Fibroblast of lung (primary cell): ENCODE measurements around the gene ZEB2. TPM values are rescaled to one million over a fixed set of nuclear protein-coding genes. Genes with fewer than 3 reads are reported as not detected.
"Not testable (repeated sequence)": the region's sequence is repeated elsewhere in the genome, so short reads cannot be mapped to it uniquely, and the experiment has no call there.

Experiments used
- DNase-seq, 2 donors: peaks; one replicate each; pipeline versions ENCODE4 v3.0.0 to v3.0.0-alpha.2; 2010; ENCODE audit warnings: low read depth in 2 of 2
- H2AFZ ChIP-seq: 2 replicates; pipeline ENCODE4 v1.5.1; 2012; ENCODE audit warnings: low read length, control low read depth, inconsistent platforms
- H3K27ac ChIP-seq: 2 replicates; pipeline ENCODE4 v1.5.1; 2011; ENCODE audit warnings: low read length, control low read depth; ENCODE audit not compliant: insufficient read depth
- H3K27me3 ChIP-seq: 2 replicates; pipeline ENCODE4 v1.5.1; 2011; ENCODE audit warnings: mild to moderate bottlenecking, low read length; ENCODE audit not compliant: control insufficient read depth, insufficient read depth
- H3K36me3 ChIP-seq: 2 replicates; pipeline ENCODE4 v1.5.1; 2011; ENCODE audit warnings: low read length; ENCODE audit not compliant: control insufficient read depth, insufficient read depth
- H3K4me1 ChIP-seq: 2 replicates; pipeline ENCODE4 v1.5.1; 2011; ENCODE audit warnings: low read length; ENCODE audit not compliant: control insufficient read depth, insufficient read depth; ENCODE audit errors: extremely low read depth
- H3K4me2 ChIP-seq: 2 replicates; pipeline ENCODE4 v1.5.1; 2011; ENCODE audit warnings: low read length, control low read depth; ENCODE audit not compliant: insufficient read depth; ENCODE audit errors: extremely low read depth
- H3K4me3 ChIP-seq, 4 experiments: fragments of 200-600 bp in 1 of 4; sonication (generic) in 1 of 4; replicated peaks in 1 of 4; 2 replicates each; pipeline ENCODE4 v1.5.1; 2011 to 2016; ENCODE audit warnings: low read length in 4 of 4, low read depth in 3 of 4, mild to moderate bottlenecking in 3 of 4, control low read depth in 2 of 4, inconsistent platforms in 1 of 4, mixed read lengths in 1 of 4; ENCODE audit not compliant: insufficient read depth in 1 of 4; ENCODE audit errors: control extremely low read depth in 1 of 4
- H3K79me2 ChIP-seq: 2 replicates; pipeline ENCODE4 v1.5.1; 2012; ENCODE audit warnings: mild to moderate bottlenecking, low read length, inconsistent platforms; ENCODE audit not compliant: control insufficient read depth, insufficient read depth
- H3K9ac ChIP-seq: 2 replicates; pipeline ENCODE4 v1.5.1; 2011; ENCODE audit warnings: mild to moderate bottlenecking, low read length, control low read depth; ENCODE audit not compliant: insufficient read depth
- H3K9me3 ChIP-seq: 2 replicates; pipeline ENCODE4 v1.5.1; 2012; ENCODE audit warnings: low read depth, low read length; ENCODE audit not compliant: control insufficient read depth, insufficient read depth
- H4K20me1 ChIP-seq: 2 replicates; pipeline ENCODE4 v1.5.1; 2011; ENCODE audit warnings: low read length; ENCODE audit not compliant: control insufficient read depth, insufficient read depth; ENCODE audit errors: extremely low read depth
- CTCF ChIP-seq, 2 donors: IDR thresholded peaks in 1 of 2; conservative IDR thresholded peaks in 1 of 2; 1 replicate in 1 of 2; 2 replicates in 1 of 2; pipeline ENCODE4 v1.5.1; 2011 to 2012; ENCODE audit warnings: low read length in 2 of 2, control low read depth in 1 of 2, inconsistent platforms in 1 of 2, low read depth in 1 of 2, mild to moderate bottlenecking in 1 of 2
- EZH2 ChIP-seq: IDR thresholded peaks from 2 replicates; pipeline ENCODE4 v1.5.1; 2012; ENCODE audit warnings: low read length, control low read depth, mild to moderate bottlenecking; ENCODE audit errors: missing control alignments
- polyA plus RNA-seq, 2 donors: library from polyadenylated mRNA; depleted of rRNA in 1 of 2; stranded (reverse) in 1 of 2; unstranded in 1 of 2; fragments of >200 nt; gene quantifications; 2 replicates each; pipeline ENCODE4 v1.2.1, GENCODE V29; 2011 to 2012; ENCODE audit warnings: missing spikeins in 1 of 2
- total RNA-seq: library from RNA; depleted of rRNA; stranded (reverse); fragments of >200 nt; gene quantifications from 2 replicates; pipeline ENCODE4 v1.2.1, GENCODE V29; 2014

ZEB2 gene
- total and polyA plus RNA-seq, 2 donors (not counting 1 experiment from before 2014, with no cell fraction given) = 91.0 to 130 TPM

GRCh38 chr2:144366825-144367429, 153.0 kb downstream of the ZEB2 start:
- Histone ChIP-seq H3K79me2 (no peaks in the 10 kb centered on the region), H3K27me3 (no peaks in the 10 kb centered on the region), H3K27ac (no peak overlapping the region), H2AFZ (no peak overlapping the region), H3K4me1 (peaks cover 5% of the 10 kb centered on the region), H3K4me2 (no peak overlapping the region), H3K9me3 (no peaks in the 10 kb centered on the region), H3K9ac (no peak overlapping the region), H4K20me1 (no peaks in the 10 kb centered on the region), H3K36me3 (no peaks in the 10 kb centered on the region), H3K4me3 (no peak overlapping the region)
- no peak for TF ChIP-seq EZH2
- no peak for TF ChIP-seq CTCF (conservative IDR thresholded peaks at IDR 0.05 in 1 of 2, IDR thresholded peaks at IDR 0.05 in 1 of 2; ENCODE audit: low read depth in 1 of 2, low read length in 2 of 2)
- DNase-seq = no peak

- Histone ChIP-seq H3K9ac (no peak overlapping the region), H3K4me1 (peaks cover 2% of the 10 kb centered on the region), H3K79me2 (no peaks in the 10 kb centered on the region), H4K20me1 (no peaks in the 10 kb centered on the region), H3K36me3 (no peaks in the 10 kb centered on the region), H3K4me2 (no peak overlapping the region), H3K27ac (no peak overlapping the region), H3K27me3 (no peaks in the 10 kb centered on the region), H2AFZ (no peak overlapping the region), H3K4me3 (no peak overlapping the region), H3K9me3 (no peaks in the 10 kb centered on the region)
- TF ChIP-seq CTCF (conservative IDR thresholded peaks at IDR 0.05 in 1 of 2, IDR thresholded peaks at IDR 0.05 in 1 of 2; ENCODE audit: low read depth in 1 of 2, low read length in 2 of 2) (no peak), EZH2 (no peak)
- DNase-seq = peak in 1 of 2 donors; percentile 90
Measured at GRCh38 chr2:144364944-144365738, 154.8 kb downstream of the ZEB2 start.

GRCh38 chr2:144364247-144364646, 155.7 kb downstream of the ZEB2 start:
- not testable (repeated sequence) for H4K20me1 ChIP-seq, H3K9ac ChIP-seq, H3K4me2 ChIP-seq, H3K27ac ChIP-seq, H3K4me3 ChIP-seq, H3K27me3 ChIP-seq, H2AFZ ChIP-seq, H3K79me2 ChIP-seq, H3K4me1 ChIP-seq, H3K36me3 ChIP-seq, H3K9me3 ChIP-seq, DNase-seq
